NCI-H446 treated with DMSO at 0.1 percent for 48 hours (cell line): ENCODE measurements around the gene CTNNA3.

Experiments
- DNase-seq: peaks from one replicate; lab custom pipeline; 2025; lab: John Stamatoyannopoulos, UW

The CTNNA3 gene

DNA sequence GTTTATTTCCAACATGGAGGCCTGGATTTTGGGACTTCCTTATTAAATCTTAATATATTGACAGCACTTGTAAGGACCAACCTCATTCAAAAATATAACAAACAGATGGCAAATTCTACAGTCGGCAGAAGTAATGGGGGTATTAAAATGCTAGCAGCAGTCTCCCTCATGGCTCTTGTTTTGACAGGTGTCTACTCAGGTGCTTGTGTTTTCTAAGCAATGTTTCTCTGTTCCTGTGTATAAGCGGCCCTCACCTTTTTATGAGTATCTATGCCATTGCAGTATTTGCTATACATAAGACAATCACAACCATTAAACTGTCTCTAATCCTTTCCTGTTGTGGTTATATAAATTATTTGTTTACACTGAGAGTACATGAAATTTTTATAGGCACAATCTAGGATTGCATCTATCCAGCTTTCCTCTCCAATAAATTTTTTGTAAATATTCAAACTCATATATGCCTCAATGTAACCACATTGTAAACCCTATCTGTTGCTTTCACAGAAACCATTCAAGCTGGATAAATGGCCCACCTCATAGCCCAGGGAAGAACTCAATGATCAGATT lies 835.5 kb downstream of the CTNNA3 start:
- no peak for DNase-seq

- no peak for DNase-seq
Observed at GRCh38 chr10:66852811-66853210, 843.2 kb downstream of the CTNNA3 start.

DNA sequence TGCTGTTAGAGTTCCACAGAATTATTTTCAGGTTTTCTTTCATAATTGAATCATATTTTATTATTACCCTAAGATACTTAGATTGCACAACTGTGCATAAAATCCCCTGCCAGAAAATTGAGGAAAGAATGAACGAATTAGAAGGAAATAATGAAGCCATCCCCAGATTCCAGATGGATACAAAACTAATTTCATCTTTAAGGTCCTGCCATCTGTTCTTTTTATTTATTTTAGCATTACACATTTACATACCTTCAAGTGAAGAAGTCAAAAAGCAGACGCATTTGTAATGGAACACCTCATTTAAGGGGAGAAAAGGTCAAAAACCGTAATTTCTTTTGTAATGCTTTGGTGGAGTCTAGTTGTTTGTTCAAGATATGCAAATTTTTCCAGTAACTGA lies 847.1 kb downstream of the CTNNA3 start:
- DNase-seq: peak; percentile 36

GRCh38 chr10:66844176-66844942 lies 851.6 kb downstream of the CTNNA3 start:
- DNase-seq: no peak

GRCh38 chr10:66843396-66843795 lies 852.6 kb downstream of the CTNNA3 start:
- no peak for DNase-seq

GRCh38 chr10:66842867-66843266 lies 853.1 kb downstream of the CTNNA3 start:
- no peak for DNase-seq

- DNase-seq: no peak
Observed at GRCh38 chr10:66842371-66842770, 853.6 kb downstream of the CTNNA3 start.

GRCh38 chr10:66838656-66839055 lies 857.3 kb downstream of the CTNNA3 start:
- no peak for DNase-seq

DNA sequence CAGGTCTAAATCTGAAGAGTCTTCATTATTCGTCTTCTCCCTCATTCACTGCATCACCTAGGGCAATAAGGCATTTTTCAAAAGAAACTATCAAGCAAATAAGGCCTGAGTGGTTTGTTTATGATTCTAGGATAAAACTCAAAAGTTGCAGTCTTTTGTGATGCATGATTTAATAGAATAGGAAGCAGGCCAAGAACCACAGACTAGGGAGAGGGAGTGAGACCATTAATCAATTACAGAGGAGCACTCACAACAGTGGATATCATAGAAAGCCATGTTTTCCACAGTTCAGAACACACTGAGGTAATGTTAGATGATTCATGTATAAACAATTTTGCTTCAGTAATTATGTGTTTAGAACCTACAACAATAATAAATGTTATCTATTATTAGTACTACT lies 858.0 kb downstream of the CTNNA3 start:
- peak; percentile 56 for DNase-seq

DNA sequence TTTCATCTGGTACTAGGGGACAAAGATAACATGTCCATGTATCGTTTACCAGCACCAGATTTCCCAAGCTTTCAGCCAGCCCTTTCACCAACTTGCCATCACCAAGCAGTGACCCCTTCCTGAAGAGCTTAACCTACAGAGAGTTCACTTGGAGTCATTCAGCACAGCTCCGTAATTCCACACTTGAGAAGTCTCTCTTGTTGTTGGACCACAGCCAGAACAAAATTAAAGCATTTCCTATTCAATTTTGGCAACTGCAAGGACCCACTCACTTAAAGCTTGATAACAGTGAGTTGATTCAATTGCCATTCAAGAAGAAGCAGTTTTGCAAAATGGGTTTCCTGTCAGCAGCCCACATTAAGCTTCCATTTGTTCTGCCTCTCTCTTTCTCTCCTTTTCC lies 858.7 kb downstream of the CTNNA3 start:
- peak; percentile 5 for DNase-seq

DNA sequence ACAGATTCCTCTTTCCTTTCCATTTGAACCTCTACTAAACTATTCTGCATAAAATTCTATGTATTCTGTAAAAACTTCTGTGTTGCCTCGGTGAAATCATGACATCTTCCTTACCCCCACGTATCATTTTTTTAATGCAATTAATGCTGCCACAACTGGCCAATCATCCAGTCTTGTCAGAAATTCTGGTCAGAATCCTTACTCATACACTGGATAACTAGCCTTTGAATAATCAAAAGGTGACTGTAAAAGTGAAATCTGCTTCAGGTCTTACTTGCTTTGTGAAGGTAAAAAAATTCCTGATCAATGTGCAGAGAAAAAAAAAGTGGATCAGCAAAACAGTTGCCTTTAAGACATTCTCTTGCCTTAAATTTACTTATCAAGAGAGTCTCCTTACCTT lies 859.2 kb downstream of the CTNNA3 start:
- DNase-seq: no peak

- DNase-seq: no peak
Observed at GRCh38 chr10:66836057-66836456, 859.9 kb downstream of the CTNNA3 start.

- no peak for DNase-seq
Observed at GRCh38 chr10:66835400-66835799, 860.6 kb downstream of the CTNNA3 start.

- DNase-seq: no peak
Observed at GRCh38 chr10:66834802-66835201, 861.2 kb downstream of the CTNNA3 start.

GRCh38 chr10:66833861-66834260 lies 862.1 kb downstream of the CTNNA3 start:
- no peak for DNase-seq

DNA sequence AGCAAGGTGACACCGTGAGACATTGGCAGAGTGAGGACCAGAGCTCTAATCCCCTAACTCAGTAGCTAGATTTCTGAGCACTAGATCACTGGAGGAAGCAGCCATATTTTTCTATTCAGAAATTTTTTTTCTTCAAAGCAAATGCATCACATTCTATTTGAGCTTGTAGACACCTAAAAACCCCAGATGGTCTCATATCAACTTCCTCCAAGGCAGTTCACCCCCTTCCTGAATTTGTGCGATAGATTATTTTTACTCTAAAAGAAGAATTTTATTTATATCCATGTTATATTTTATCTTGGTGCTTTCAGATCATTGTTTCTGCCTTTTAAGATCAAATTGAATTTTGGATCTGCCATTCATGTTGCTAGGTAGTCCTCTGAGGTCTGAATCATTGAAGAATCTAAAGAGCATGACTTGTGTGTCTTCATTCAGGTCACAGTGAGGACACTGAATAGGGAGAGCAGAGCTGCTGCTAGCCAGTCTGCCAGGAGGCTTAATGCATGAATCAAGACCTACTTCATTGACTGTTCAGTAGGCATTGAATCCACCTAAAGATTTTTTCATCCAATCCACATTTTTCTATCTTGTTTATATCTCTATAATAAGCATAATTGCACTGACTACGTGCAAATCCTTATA lies 863.1 kb downstream of the CTNNA3 start:
- no peak for DNase-seq

GRCh38 chr10:66828957-66829356 lies 867.0 kb downstream of the CTNNA3 start:
- DNase-seq: no peak

DNA sequence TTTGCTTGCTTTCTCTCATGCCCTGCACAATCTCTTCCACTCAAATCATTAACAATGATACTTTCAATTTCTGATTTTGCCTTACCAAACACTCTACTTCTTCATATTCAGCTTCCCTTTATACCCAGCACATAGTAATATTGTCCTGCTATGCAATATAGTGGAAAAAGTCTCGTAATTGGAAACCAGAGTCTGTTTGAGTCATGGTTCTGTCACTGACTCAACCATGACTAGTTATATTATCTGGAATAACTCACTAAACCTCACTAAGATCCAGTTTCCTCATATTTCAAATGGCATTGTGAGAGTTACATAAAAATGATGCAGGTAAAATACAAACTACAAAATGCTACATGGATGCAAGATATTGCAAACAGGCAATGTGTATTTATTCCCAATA lies 868.6 kb downstream of the CTNNA3 start:
- no peak for DNase-seq

GRCh38 chr10:66823301-66823700 lies 872.7 kb downstream of the CTNNA3 start:
- no peak for DNase-seq

DNA sequence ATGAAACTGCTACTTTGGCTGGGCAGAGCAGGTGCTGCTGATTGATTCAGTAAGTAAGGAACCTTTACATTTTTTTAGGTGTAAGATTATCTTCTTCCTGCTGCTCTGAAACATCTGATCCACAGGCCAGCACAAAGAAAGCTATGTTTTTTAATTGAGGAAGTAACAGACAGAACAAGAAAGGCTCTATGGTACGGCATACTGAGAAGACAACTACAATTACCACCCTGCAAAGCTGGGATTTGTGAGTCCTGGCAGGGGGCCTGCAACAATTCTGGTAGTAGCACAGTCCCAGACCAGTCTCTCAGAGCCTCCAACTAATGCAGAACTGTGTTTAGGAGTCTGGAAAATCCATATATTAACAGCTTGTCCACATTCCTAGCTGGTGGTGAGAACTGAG lies 873.2 kb downstream of the CTNNA3 start:
- DNase-seq: no peak

DNA sequence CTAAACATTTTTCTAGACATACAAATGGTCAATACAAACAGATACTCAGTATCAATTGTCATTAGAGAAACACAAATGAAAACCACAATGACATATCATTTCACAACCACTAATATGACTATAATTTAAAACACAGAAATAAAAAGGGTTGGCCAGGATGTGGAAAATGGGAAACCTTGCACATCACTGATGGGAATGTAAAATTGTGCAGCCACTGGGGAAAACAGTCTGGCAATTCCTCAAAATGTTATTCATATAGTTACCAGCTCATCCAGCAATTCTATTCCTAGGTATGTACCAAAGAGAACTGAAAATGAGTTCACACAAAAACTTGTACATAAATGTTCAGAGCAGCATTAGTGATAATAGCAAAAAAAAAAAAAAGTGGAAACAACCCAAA lies 876.3 kb downstream of the CTNNA3 start:
- DNase-seq: no peak

- no peak for DNase-seq
Observed at GRCh38 chr10:66813122-66813521, 882.9 kb downstream of the CTNNA3 start.

- no peak for DNase-seq
Observed at GRCh38 chr10:66811211-66811610, 884.8 kb downstream of the CTNNA3 start.
